HEK293 (cell line): ENCODE results near the gene WRNIP1.

Source experiments
- CTCF ChIA-PET: fragments of 350-600 bp; formaldehyde crosslinking; extraction: SDS; loops from one replicate; lab custom pipeline; 2021; ENCODE audit warnings: antibody characterized with exemption; lab: Yijun Ruan, JAX
- POLR2A ChIA-PET: fragments of 300-600 bp; formaldehyde crosslinking; extraction: SDS; loops from one replicate; lab custom pipeline; 2020; ENCODE audit warnings: antibody characterized with exemption, inconsistent platforms; lab: Yijun Ruan, JAX
- H3K27ac ChIP-seq: fragments of 200-500 bp; sonication (Bioruptor generic); 2 replicates; pipeline ENCODE4 v1.5.1; 2014; ENCODE audit warnings: low read depth, low read length, control low read depth, inconsistent platforms; ENCODE audit errors: extremely low read depth
- H3K36me3 ChIP-seq, 2 experiments: fragments of 200-500 bp in 1 of 2; sonication (Bioruptor generic) in 1 of 2; 1 replicate in 1 of 2; 2 replicates in 1 of 2; pipeline ENCODE4 v1.5.1; 2014 to 2017; ENCODE audit warnings: inconsistent platforms in 2 of 2, low read length in 2 of 2; ENCODE audit not compliant: control insufficient read depth in 2 of 2, insufficient read depth in 1 of 2
- H3K4me1 ChIP-seq: fragments of 200-500 bp; sonication (Bioruptor generic); 2 replicates; pipeline ENCODE4 v1.5.1; 2014; ENCODE audit warnings: mild to moderate bottlenecking, low read length, inconsistent platforms; ENCODE audit not compliant: control insufficient read depth, insufficient read depth
- H3K4me3 ChIP-seq: 2 replicates; pipeline ENCODE4 v1.5.1; 2011; ENCODE audit warnings: low read depth, mild to moderate bottlenecking, control low read depth, low read length, moderate library complexity
- H3K9me3 ChIP-seq: fragments of 200-500 bp; sonication (Bioruptor generic); 2 replicates; pipeline ENCODE4 v1.5.1; 2014; ENCODE audit warnings: low read depth, low read length, inconsistent platforms; ENCODE audit not compliant: control insufficient read depth, insufficient read depth
- ATF2 ChIP-seq: fragments of 450-650 bp; formaldehyde crosslinking; IDR thresholded peaks from 2 replicates; pipeline ENCODE4 v1.5.1; 2016; ENCODE audit warnings: missing biosample characterization, missing genetic modification characterization, low read depth
- FEZF1 ChIP-seq: fragments of 450-650 bp; formaldehyde crosslinking; IDR thresholded peaks from 2 replicates; pipeline ENCODE4 v1.5.1; 2016; ENCODE audit warnings: missing biosample characterization, missing genetic modification characterization
- GLIS2 ChIP-seq: fragments of 450-650 bp; formaldehyde crosslinking; IDR thresholded peaks from 2 replicates; pipeline ENCODE4 v1.5.1; 2016; ENCODE audit warnings: missing biosample characterization, missing genetic modification characterization
- KLF16 ChIP-seq: fragments of 450-650 bp; formaldehyde crosslinking; IDR thresholded peaks from 2 replicates; pipeline ENCODE4 v1.5.1; 2017; ENCODE audit warnings: missing biosample characterization, missing genetic modification characterization
- KLF7 ChIP-seq: fragments of 450-650 bp; formaldehyde crosslinking; IDR thresholded peaks from 2 replicates; pipeline ENCODE4 v1.5.1; 2016; ENCODE audit warnings: missing biosample characterization, missing genetic modification characterization, borderline replicate concordance
- KLF8 ChIP-seq: fragments of 450-650 bp; formaldehyde crosslinking; IDR thresholded peaks from 2 replicates; pipeline ENCODE4 v1.5.1; 2016; ENCODE audit warnings: missing biosample characterization, missing genetic modification characterization
- OVOL3 ChIP-seq: fragments of 450-650 bp; formaldehyde crosslinking; IDR thresholded peaks from 2 replicates; pipeline ENCODE4 v1.5.1; 2016; ENCODE audit warnings: missing biosample characterization, missing genetic modification characterization
- SP7 ChIP-seq: fragments of 450-650 bp; formaldehyde crosslinking; IDR thresholded peaks from 2 replicates; pipeline ENCODE4 v1.5.1; 2016; ENCODE audit warnings: missing biosample characterization, missing genetic modification characterization
- WT1 ChIP-seq: fragments of 450-650 bp; formaldehyde crosslinking; IDR thresholded peaks from 2 replicates; pipeline ENCODE4 v1.5.1; 2016; ENCODE audit warnings: missing biosample characterization, missing genetic modification characterization
- ZBTB11 ChIP-seq: fragments of 450-650 bp; formaldehyde crosslinking; conservative IDR thresholded peaks from 2 replicates; pipeline ENCODE4 v1.5.1; 2016; ENCODE audit warnings: low read depth, missing biosample characterization, missing genetic modification characterization
- ZBTB17 ChIP-seq: fragments of 450-650 bp; formaldehyde crosslinking; IDR thresholded peaks from 2 replicates; pipeline ENCODE4 v1.5.1; 2016; ENCODE audit warnings: missing biosample characterization, missing genetic modification characterization
- ZBTB8A ChIP-seq: fragments of 450-650 bp; formaldehyde crosslinking; IDR thresholded peaks from 2 replicates; pipeline ENCODE4 v1.5.1; 2016; ENCODE audit warnings: missing biosample characterization, missing genetic modification characterization
- ZFP37 ChIP-seq: fragments of 450-650 bp; formaldehyde crosslinking; IDR thresholded peaks from 2 replicates; pipeline ENCODE4 v1.5.1; 2016; ENCODE audit warnings: missing biosample characterization, missing genetic modification characterization
- ZNF133 ChIP-seq: fragments of 450-650 bp; formaldehyde crosslinking; IDR thresholded peaks from 2 replicates; pipeline ENCODE4 v1.5.1; 2016; ENCODE audit warnings: missing biosample characterization, missing genetic modification characterization
- ZNF2 ChIP-seq: fragments of 450-650 bp; formaldehyde crosslinking; IDR thresholded peaks from 2 replicates; pipeline ENCODE4 v1.5.1; 2016; ENCODE audit warnings: missing biosample characterization, missing genetic modification characterization
- ZNF24 ChIP-seq: fragments of 450-650 bp; formaldehyde crosslinking; IDR thresholded peaks from 2 replicates; pipeline ENCODE4 v1.5.1; 2016; ENCODE audit warnings: missing biosample characterization, missing genetic modification characterization
- ZNF48 ChIP-seq: fragments of 450-650 bp; formaldehyde crosslinking; IDR thresholded peaks from 2 replicates; pipeline ENCODE4 v1.5.1; 2016; ENCODE audit warnings: missing biosample characterization, missing genetic modification characterization
- ZNF521 ChIP-seq: fragments of 450-650 bp; formaldehyde crosslinking; IDR thresholded peaks from 2 replicates; pipeline ENCODE4 v1.5.1; 2017; ENCODE audit warnings: missing biosample characterization, mild to moderate bottlenecking, missing genetic modification characterization
- ZNF548 ChIP-seq: fragments of 450-650 bp; formaldehyde crosslinking; IDR thresholded peaks from 2 replicates; pipeline ENCODE4 v1.5.1; 2016; ENCODE audit warnings: missing biosample characterization, missing genetic modification characterization
- ZNF600 ChIP-seq: fragments of 450-650 bp; formaldehyde crosslinking; IDR thresholded peaks from 2 replicates; pipeline ENCODE4 v1.5.1; 2016; ENCODE audit warnings: missing biosample characterization, missing genetic modification characterization
- ZNF624 ChIP-seq: fragments of 450-650 bp; formaldehyde crosslinking; IDR thresholded peaks from 2 replicates; pipeline ENCODE4 v1.5.1; 2017; ENCODE audit warnings: missing biosample characterization, missing genetic modification characterization
- ZNF660 ChIP-seq: fragments of 450-650 bp; IDR thresholded peaks from 2 replicates; pipeline ENCODE4 v1.5.1; 2018; ENCODE audit warnings: missing biosample characterization, mild to moderate bottlenecking, missing genetic modification characterization
- ZNF701 ChIP-seq: fragments of 450-650 bp; formaldehyde crosslinking; IDR thresholded peaks from 2 replicates; pipeline ENCODE4 v1.5.1; 2016; ENCODE audit warnings: missing biosample characterization, missing genetic modification characterization
- TF ChIP-seq, protein P1 (sequence below): fragments of 450-650 bp; formaldehyde crosslinking; IDR thresholded peaks from 2 replicates; pipeline ENCODE4 v1.5.1; 2016; ENCODE audit warnings: missing biosample characterization, missing genetic modification characterization

WRNIP1 gene

DNA sequence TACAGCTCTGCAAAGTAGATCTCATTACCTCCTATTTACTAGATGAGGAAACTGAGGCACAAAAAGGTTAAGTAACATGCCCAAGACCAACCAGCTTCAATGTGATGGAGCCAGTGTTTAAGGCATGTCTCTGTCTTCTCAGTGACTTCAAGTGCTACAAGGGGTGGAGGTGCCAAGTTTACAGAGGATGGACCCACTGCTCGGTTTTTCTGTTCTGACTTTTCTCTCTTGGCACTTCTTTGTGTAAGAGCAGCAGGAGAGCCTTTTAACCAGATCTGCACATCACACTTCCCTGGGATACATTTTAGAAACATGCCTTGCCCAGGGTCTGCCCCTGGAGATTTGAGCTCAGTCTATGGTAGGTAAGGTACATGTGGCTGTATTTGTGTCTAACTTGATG, 9.8 kb downstream of the WRNIP1 start:
- Histone ChIP-seq H3K27ac (no peak overlapping the region), H3K4me3 (no peak overlapping the region), H3K9me3 (no peaks in the 10 kb centered on the region), H3K4me1 (peaks cover 3% of the 10 kb centered on the region), H3K36me3 (peaks cover 8 to 79% of the 10 kb centered on the region in 2 experiments; a peak in 2 of 3 replicates)
- POLR2A ChIA-PET = no interaction called here
- CTCF ChIA-PET = interaction anchor here (0.5 to 8.2 kb wide), 2 partner anchors 15 to 135 kb away, joined by 4 to 46 read pairs; no protein-coding TSS in a partner anchor
- TF ChIP-seq, protein P1, sequence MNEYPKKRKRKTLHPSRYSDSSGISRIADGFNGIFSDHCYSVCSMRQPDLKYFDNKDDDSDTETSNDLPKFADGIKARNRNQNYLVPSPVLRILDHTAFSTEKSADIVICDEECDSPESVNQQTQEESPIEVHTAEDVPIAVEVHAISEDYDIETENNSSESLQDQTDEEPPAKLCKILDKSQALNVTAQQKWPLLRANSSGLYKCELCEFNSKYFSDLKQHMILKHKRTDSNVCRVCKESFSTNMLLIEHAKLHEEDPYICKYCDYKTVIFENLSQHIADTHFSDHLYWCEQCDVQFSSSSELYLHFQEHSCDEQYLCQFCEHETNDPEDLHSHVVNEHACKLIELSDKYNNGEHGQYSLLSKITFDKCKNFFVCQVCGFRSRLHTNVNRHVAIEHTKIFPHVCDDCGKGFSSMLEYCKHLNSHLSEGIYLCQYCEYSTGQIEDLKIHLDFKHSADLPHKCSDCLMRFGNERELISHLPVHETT (tag by site-specific recombination) = no peak
- peak; percentile 98 for TF ChIP-seq ZNF133 (tag by site-specific recombination)
- no peak for TF ChIP-seq WT1 (tag by site-specific recombination)

GRCh38 chr6:2777249-2777648, 12.1 kb downstream of the WRNIP1 start:
- no peak for TF ChIP-seq ATF2 (tag by site-specific recombination)
- no peak for TF ChIP-seq ZNF600 (tag by site-specific recombination)
- no peak for TF ChIP-seq FEZF1
- no peak for TF ChIP-seq ZFP37 (tag by site-specific recombination)
- TF ChIP-seq ZNF2 (tag by site-specific recombination) = no peak
- TF ChIP-seq ZNF48 (tag by site-specific recombination) = no peak
- no peak for TF ChIP-seq ZNF548
- no peak for TF ChIP-seq ZBTB8A (tag by site-specific recombination)
- no peak for TF ChIP-seq KLF8 (tag by site-specific recombination)
- TF ChIP-seq ZNF24 (tag by site-specific recombination) = no peak
- TF ChIP-seq ZBTB11 = no peak
- TF ChIP-seq ZNF701 (tag by site-specific recombination) = no peak
- H3K4me1 ChIP-seq = 0 out of 2 replicates have a peak, but pooled peaks cover 2% of the 10 kb centered on the region
- peaks cover 4 to 89% of the 10 kb centered on the region in 2 experiments; a peak in 2 of 3 replicates for H3K36me3 ChIP-seq
- H3K9me3 ChIP-seq = no peaks in the 10 kb centered on the region
- ChIA-PET POLR2A (no interaction called here), CTCF (interaction anchor here (0.6 to 3.1 kb wide), 6 partner anchors 10 to 63 kb away, joined by 3 to 21 read pairs (median 4); partner anchors contain the start of gene MYLK4)
- H3K27ac ChIP-seq = no peak overlapping the region
- H3K4me3 ChIP-seq = no peak overlapping the region

GRCh38 chr6:2780102-2780737, 15.0 kb downstream of the WRNIP1 start:
- H3K36me3 ChIP-seq = peaks cover 4 to 85% of the 10 kb centered on the region in 2 experiments; a peak in 2 of 3 replicates
- ChIA-PET CTCF (interaction anchor here (1.0 to 3.1 kb wide), 6 partner anchors 11 to 70 kb away, joined by 3 to 21 read pairs (median 6); no protein-coding TSS in a partner anchor), POLR2A (no interaction called here)
- no peak overlapping the region for H3K27ac ChIP-seq
- H3K4me3 ChIP-seq = no peak overlapping the region
- H3K9me3 ChIP-seq = no peaks in the 10 kb centered on the region
- 0 out of 2 replicates have a peak, but pooled peaks cover 2% of the 10 kb centered on the region for H3K4me1 ChIP-seq
- TF ChIP-seq KLF16 (tag by site-specific recombination) (no peak), OVOL3 (tag by site-specific recombination) (no peak), ZNF624 (no peak), ATF2 (tag by site-specific recombination) (no peak), GLIS2 (tag by site-specific recombination) (no peak), KLF7 (tag by site-specific recombination) (no peak), SP7 (tag by site-specific recombination) (no peak), ZNF660 (tag by site-specific recombination) (no peak), ZBTB17 (tag by site-specific recombination) (no peak), ZNF521 (tag by site-specific recombination) (no peak)
